B cell (primary cell): ENCODE results near the gene POU6F1. TPM values are rescaled to one million over a fixed set of nuclear protein-coding genes. Genes with fewer than 3 reads are reported as not detected.

Source experiments
- ATAC-seq: fragments of 200-7000 bp; cut with Tn5 transposase; one replicate; pipeline ENCODE4 v1.10.0; 2021; ENCODE audit warnings: low read depth, mild to moderate bottlenecking, moderate number of reproducible peaks, moderate library complexity
- CTCF ChIA-PET: fragments of 350-600 bp; sonication (Branson Sonifier 250); formaldehyde crosslinking; loops from one replicate; lab custom pipeline; 2021; ENCODE audit warnings: antibody characterized with exemption, inconsistent platforms; lab: Charles Lee
- POLR2A ChIA-PET: fragments of 350-600 bp; sonication (Branson Sonifier 250); formaldehyde crosslinking; loops from one replicate; lab custom pipeline; 2021; ENCODE audit warnings: antibody characterized with exemption; lab: Charles Lee
- DNase-seq: peaks from one replicate; pipeline ENCODE4 v3.0.0; 2013
- H2AFZ ChIP-seq: 2 replicates; pipeline ENCODE4 v1.6.1; 2012; ENCODE audit warnings: mild to moderate bottlenecking, low read depth, low read length; ENCODE audit not compliant: insufficient read depth, poor library complexity, severe bottlenecking
- H3K27ac ChIP-seq, 2 donors: 1 replicate in 1 of 2; 2 replicates in 1 of 2; pipeline ENCODE4 v1.5.1; 2012 to 2013; ENCODE audit warnings: low read length in 2 of 2, mild to moderate bottlenecking in 2 of 2, moderate library complexity in 1 of 2
- H3K27me3 ChIP-seq, 4 experiments: fragments of 200-600 bp in 1 of 4; sonication (generic) in 1 of 4; replicated peaks in 1 of 4; 1 replicate in 2 of 4; 2 replicates in 2 of 4; pipeline versions ENCODE4 v1.6.1 to v1.7.0; 2013 to 2016; ENCODE audit warnings: low read length in 3 of 4, mild to moderate bottlenecking in 2 of 4, mixed read lengths in 1 of 4, moderate library complexity in 1 of 4; ENCODE audit not compliant: insufficient read depth in 4 of 4, control insufficient read depth in 3 of 4; ENCODE audit errors: control extremely low read depth in 1 of 4
- H3K36me3 ChIP-seq, 2 experiments: replicated peaks in 1 of 2; 1 replicate in 1 of 2; 2 replicates in 1 of 2; pipeline versions ENCODE4 v1.6.1 to v1.7.1; 2013; ENCODE audit warnings: low read length in 1 of 2; ENCODE audit not compliant: insufficient read depth in 2 of 2, control insufficient read depth in 1 of 2; ENCODE audit errors: control extremely low read depth in 1 of 2, extremely low read depth in 1 of 2
- H3K4me1 ChIP-seq, 2 donors: fragments of 200-600 bp in 1 of 2; sonication (generic) in 1 of 2; 1 replicate in 1 of 2; 2 replicates in 1 of 2; pipeline versions ENCODE4 v1.5.1 to v1.6.1; 2013 to 2017; ENCODE audit warnings: low read length in 2 of 2; ENCODE audit not compliant: control insufficient read depth in 2 of 2, insufficient read depth in 2 of 2
- H3K4me2 ChIP-seq: replicated peaks from 2 replicates; pipeline ENCODE3; 2012; ENCODE audit warnings: mild to moderate bottlenecking, low read depth, low read length; ENCODE audit not compliant: poor library complexity, severe bottlenecking
- H3K4me3 ChIP-seq, 5 experiments: fragments of 200-600 bp in 1 of 5; sonication (generic) in 1 of 5; 1 replicate in 3 of 5; 2 replicates in 2 of 5; pipeline versions ENCODE4 v1.5.1 to v1.7.0; 2011 to 2016; ENCODE audit warnings: low read length in 4 of 5, mild to moderate bottlenecking in 4 of 5, low read depth in 2 of 5, control low read depth in 1 of 5, moderate library complexity in 1 of 5; ENCODE audit not compliant: insufficient read depth in 1 of 5; ENCODE audit errors: control extremely low read depth in 1 of 5, extremely low read depth in 1 of 5
- H3K79me2 ChIP-seq: fragments of 200-600 bp; sonication (generic); one replicate; pipeline ENCODE4 v1.6.0; 2016; ENCODE audit warnings: low read length; ENCODE audit not compliant: control insufficient read depth, insufficient read depth
- H3K9ac ChIP-seq: fragments of 200-600 bp; sonication (generic); 2 replicates; pipeline ENCODE4 v1.6.1; 2017; ENCODE audit warnings: mild to moderate bottlenecking, low read length, moderate library complexity
- H3K9me3 ChIP-seq, 3 donors: one replicate each; pipeline versions ENCODE4 v1.6.1 to v1.7.1; 2013; ENCODE audit warnings: low read length in 2 of 3; ENCODE audit not compliant: control insufficient read depth in 2 of 3, insufficient read depth in 1 of 3; ENCODE audit errors: control extremely low read depth in 1 of 3
- H4K20me1 ChIP-seq: 2 replicates; pipeline ENCODE4 v1.6.0; 2012; ENCODE audit warnings: mild to moderate bottlenecking, low read length; ENCODE audit not compliant: insufficient read depth, control insufficient read depth, poor library complexity, severe bottlenecking
- H3K27ac Mint-ChIP-seq: one replicate; pipeline ENCODE4 v1.8.0; 2021; ENCODE audit warnings: mixed read lengths
- H3K27me3 Mint-ChIP-seq: one replicate; pipeline ENCODE4 v1.8.0; 2021; ENCODE audit warnings: mixed read lengths
- H3K4me1 Mint-ChIP-seq: one replicate; pipeline ENCODE4 v1.8.0; 2021; ENCODE audit warnings: mixed read lengths
- H3K4me3 Mint-ChIP-seq: one replicate; pipeline ENCODE4 v1.8.0; 2021; ENCODE audit warnings: mixed read lengths
- H3K9me3 Mint-ChIP-seq: one replicate; pipeline ENCODE4 v1.8.0; 2022; ENCODE audit warnings: mixed read lengths; ENCODE audit not compliant: insufficient read depth
- CTCF ChIP-seq: fragments of 200-600 bp; IDR thresholded peaks from one replicate; pipeline ENCODE4 v1.8.0; 2022; ENCODE audit warnings: antibody characterized with exemption, mild to moderate bottlenecking
- EZH2 ChIP-seq: IDR thresholded peaks from 2 replicates; pipeline ENCODE4 v1.6.1; 2012; ENCODE audit warnings: borderline replicate concordance, low read depth, mild to moderate bottlenecking, moderate library complexity, low read length; ENCODE audit not compliant: insufficient read depth, poor library complexity, severe bottlenecking
- WGBS: methylation state at CpG from one replicate; pipeline ENCODE4 v1.1.5; 2013; ENCODE audit warnings: missing lambda C conversion rate; ENCODE audit not compliant: insufficient coverage; 5-methylcytosine and 5-hydroxymethylcytosine counted together
- intact Hi-C: fragments of 100-400 bp; cut with micrococcal nuclease; formaldehyde crosslinking; loops from one replicate; pipeline ENCODE4 v1.10.0; 2022
- polyA plus RNA-seq: library from polyadenylated mRNA; depleted of rRNA; stranded (reverse); fragments of >200 nt; gene quantifications from 2 replicates; pipeline ENCODE4 v1.2.3, GENCODE V29; 2012
- total RNA-seq, 2 donors: library from RNA; stranded (reverse); fragments of 120-200 nt in 1 of 2; gene quantifications; 1 replicate in 1 of 2; 2 replicates in 1 of 2; pipeline versions ENCODE4 v1.2.3 to v1.2.4, GENCODE V29; 2013 to 2022

POU6F1 gene
- total and polyA plus RNA-seq, 2 donors (not counting 1 experiment from before 2014, with no cell fraction given): 27.7 to 62.6 TPM

- no peaks in the 10 kb centered on the region for H3K27me3 ChIP-seq
- no peaks in the 10 kb centered on the region for H3K36me3 ChIP-seq
- ChIA-PET POLR2A (no interaction called here), CTCF (no interaction called here)
- H3K27ac Mint-ChIP-seq: no peak overlapping the region
- H3K4me1 Mint-ChIP-seq: peaks cover 27% of the 10 kb centered on the region
- H3K27ac ChIP-seq: no peak overlapping the region
- H2AFZ ChIP-seq: no peak overlapping the region
- H3K9me3 Mint-ChIP-seq: no peaks in the 10 kb centered on the region
- no peaks in the 10 kb centered on the region for H3K27me3 Mint-ChIP-seq
- peaks cover 22% of the 10 kb centered on the region for H4K20me1 ChIP-seq
- ATAC-seq (no peak), DNase-seq (no peak)
- H3K4me2 ChIP-seq: no peak overlapping the region
- H3K79me2 ChIP-seq: peaks cover 64% of the 10 kb centered on the region
- no peak overlapping the region for H3K4me3 Mint-ChIP-seq
- H3K4me3 ChIP-seq: no peak overlapping the region
- H3K9ac ChIP-seq: no peak overlapping the region
- whole genome bisulfite sequencing: no CpG with 5 or more reads among the region's 6 CpGs
- no peaks in the 10 kb centered on the region for H3K4me1 ChIP-seq
- intact Hi-C loops: no loop called here
- no peaks in the 10 kb centered on the region for H3K9me3 ChIP-seq
- TF ChIP-seq CTCF (no peak), EZH2 (no peak)
Observed at GRCh38 chr12:51162217-51162616, 55.6 kb downstream of the POU6F1 start.

GRCh38 chr12:51160814-51161459, 56.9 kb downstream of the POU6F1 start:
- no peak overlapping the region for H3K4me3 ChIP-seq
- no peak overlapping the region for H3K27ac ChIP-seq
- H2AFZ ChIP-seq: no peak overlapping the region
- Mint-ChIP-seq H3K27ac (no peak overlapping the region), H3K4me1 (peaks cover 25% of the 10 kb centered on the region), H3K4me3 (no peak overlapping the region), H3K27me3 (no peaks in the 10 kb centered on the region), H3K9me3 (no peaks in the 10 kb centered on the region)
- H3K36me3 ChIP-seq: no peaks in the 10 kb centered on the region
- peaks cover 22% of the 10 kb centered on the region for H4K20me1 ChIP-seq
- H3K9ac ChIP-seq: no peak overlapping the region
- ATAC-seq: no peak
- H3K4me1 ChIP-seq: no peaks in the 10 kb centered on the region
- ChIA-PET CTCF (no interaction called here), POLR2A (no interaction called here)
- TF ChIP-seq EZH2: no peak
- no peak for TF ChIP-seq CTCF
- peaks cover 56% of the 10 kb centered on the region for H3K79me2 ChIP-seq
- intact Hi-C loops: no loop called here
- no peak for DNase-seq
- no peaks in the 10 kb centered on the region for H3K9me3 ChIP-seq
- H3K27me3 ChIP-seq: no peaks in the 10 kb centered on the region
- 100% methylated on average over 2 of the region's 8 CpGs for WGBS
- no peak overlapping the region for H3K4me2 ChIP-seq
